ENCODE measurements around the gene FLAD1.

DNA sequence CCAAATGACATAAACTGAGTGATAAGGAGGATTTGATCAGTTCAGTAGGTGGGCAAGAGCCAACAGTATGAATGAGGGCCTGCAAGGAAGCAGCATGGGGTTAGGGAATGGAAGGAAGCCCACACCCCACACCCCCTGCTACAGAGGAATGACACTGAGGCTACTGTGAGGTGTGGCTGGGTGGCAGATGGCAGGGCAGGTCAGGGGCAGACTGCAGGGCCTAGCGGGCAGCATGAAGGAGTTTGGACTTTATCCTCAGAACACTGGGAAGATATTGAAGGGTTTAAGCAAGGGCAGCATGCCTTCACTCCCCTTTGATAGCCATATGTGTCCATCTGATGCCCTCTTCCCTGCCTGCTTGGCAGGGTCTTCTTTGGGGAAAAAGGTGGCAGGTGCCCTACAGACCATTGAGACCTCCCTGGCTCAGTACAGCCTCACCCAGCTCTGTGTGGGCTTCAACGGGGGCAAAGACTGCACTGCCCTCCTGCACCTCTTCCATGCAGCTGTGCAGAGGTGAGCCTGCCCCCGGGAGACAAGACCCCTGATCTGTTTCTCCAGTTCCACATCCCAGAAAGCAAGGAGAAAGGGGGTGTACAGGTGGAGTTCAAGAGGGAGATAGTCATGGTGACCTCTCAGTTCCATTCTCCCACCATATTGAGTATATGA, 6.2 kb downstream of the FLAD1 start:
- TF ChIP-seq, protein P1, sequence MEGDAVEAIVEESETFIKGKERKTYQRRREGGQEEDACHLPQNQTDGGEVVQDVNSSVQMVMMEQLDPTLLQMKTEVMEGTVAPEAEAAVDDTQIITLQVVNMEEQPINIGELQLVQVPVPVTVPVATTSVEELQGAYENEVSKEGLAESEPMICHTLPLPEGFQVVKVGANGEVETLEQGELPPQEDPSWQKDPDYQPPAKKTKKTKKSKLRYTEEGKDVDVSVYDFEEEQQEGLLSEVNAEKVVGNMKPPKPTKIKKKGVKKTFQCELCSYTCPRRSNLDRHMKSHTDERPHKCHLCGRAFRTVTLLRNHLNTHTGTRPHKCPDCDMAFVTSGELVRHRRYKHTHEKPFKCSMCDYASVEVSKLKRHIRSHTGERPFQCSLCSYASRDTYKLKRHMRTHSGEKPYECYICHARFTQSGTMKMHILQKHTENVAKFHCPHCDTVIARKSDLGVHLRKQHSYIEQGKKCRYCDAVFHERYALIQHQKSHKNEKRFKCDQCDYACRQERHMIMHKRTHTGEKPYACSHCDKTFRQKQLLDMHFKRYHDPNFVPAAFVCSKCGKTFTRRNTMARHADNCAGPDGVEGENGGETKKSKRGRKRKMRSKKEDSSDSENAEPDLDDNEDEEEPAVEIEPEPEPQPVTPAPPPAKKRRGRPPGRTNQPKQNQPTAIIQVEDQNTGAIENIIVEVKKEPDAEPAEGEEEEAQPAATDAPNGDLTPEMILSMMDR (IDR thresholded peaks at IDR 0.05) = no peak
- TF ChIP-seq POLR2A (IDR thresholded peaks at IDR 0.05) = no peak
